MM.1S (cell line): ENCODE results near the gene RCSD1.

Source experiments
- CTCF ChIP-seq: fragments of 300-600 bp; sonication (generic); IDR thresholded peaks from 2 replicates; pipeline ENCODE4 v1.5.1; 2016; ENCODE audit warnings: antibody characterized with exemption, low read length, mixed read lengths
- EZH2 ChIP-seq: fragments of 300-600 bp; sonication (generic); optimal IDR thresholded peaks from 2 replicates; pipeline ENCODE3; 2017; ENCODE audit warnings: low read depth, mild to moderate bottlenecking, antibody characterized with exemption, low read length, mixed read lengths

DNA sequence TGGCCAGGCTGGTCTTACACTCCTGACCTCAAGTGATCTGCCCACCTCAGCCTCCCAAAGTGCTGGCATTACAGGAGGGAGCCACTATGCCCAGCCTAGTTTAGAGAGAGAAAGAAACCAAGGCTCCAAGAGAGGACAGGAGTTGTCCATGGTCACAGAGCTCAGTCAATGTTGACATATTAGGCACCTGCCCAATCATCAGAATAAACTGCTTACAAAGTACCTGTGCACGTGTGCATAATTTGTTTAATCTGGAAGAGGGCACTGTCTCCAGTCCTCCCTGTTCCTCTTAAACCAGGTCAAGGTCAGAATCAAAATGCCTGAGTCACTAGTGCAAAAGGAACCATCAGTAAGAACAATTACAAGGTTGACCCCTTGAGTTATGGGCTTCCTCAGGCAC is 71.5 kb downstream of the RCSD1 start:
- TF ChIP-seq CTCF (no peak), EZH2 (no peak)
